Pancreas (tissue), 10 donors: ENCODE results near the gene TMTC2. TPM values are rescaled to one million over a fixed set of nuclear protein-coding genes. Genes with fewer than 3 reads are reported as not detected.

Experiments
- ATAC-seq, 4 donors: fragments of 200-7000 bp; cut with Tn5 transposase; one replicate each; pipeline versions ENCODE4 v1.8.0 to v1.9.1; 2020; ENCODE audit warnings: mild to moderate bottlenecking in 4 of 4, moderate library complexity in 4 of 4
- DNase-seq, 6 donors: peaks; one replicate each; pipeline ENCODE4 v3.0.0-alpha.2; 2020
- FAIRE-seq: peaks from 2 replicates; lab custom pipeline; 2012; peaks lifted over from hg19 to GRCh38; lab: Jason Lieb, UNC
- H3K27ac ChIP-seq, 4 donors: fragments of 200-600 bp; sonication (generic); 1 replicate in 3 of 4; 2 replicates in 1 of 4; pipeline versions ENCODE4 v1.5.0 to v1.8.0; 2020
- H3K27me3 ChIP-seq, 4 donors: fragments of 200-600 bp; one replicate each; pipeline ENCODE4 v1.8.0; 2021
- H3K36me3 ChIP-seq, 3 donors: fragments of 200-600 bp; sonication (generic) in 1 of 3; one replicate each; pipeline versions ENCODE4 v1.5.0 to v1.8.0; 2020 to 2021
- H3K4me1 ChIP-seq, 3 donors: fragments of 200-600 bp; one replicate each; pipeline ENCODE4 v1.8.0; 2021
- H3K4me3 ChIP-seq, 4 donors: fragments of 200-600 bp; sonication (generic) in 2 of 4; one replicate each; pipeline versions ENCODE4 v1.5.0 to v1.8.0; 2020 to 2021
- H3K9me3 ChIP-seq, 4 donors: fragments of 200-600 bp; one replicate each; pipeline ENCODE4 v1.8.0; 2021
- CTCF ChIP-seq, 4 donors: fragments of 200-600 bp; sonication (generic) in 3 of 4; IDR thresholded peaks; one replicate each; pipeline versions ENCODE4 v1.5.0 to v1.8.0; 2021; ENCODE audit warnings: antibody characterized with exemption in 4 of 4
- WGBS, 2 donors: extraction: QIAGEN DNeasy Blood & Tissue Kit; methylation state at CpG; one replicate each; pipeline ENCODE4 v1.1.7; 2013; 5-methylcytosine and 5-hydroxymethylcytosine counted together
- intact Hi-C, 3 donors: fragments of 100-400 bp; cut with DNase I; formaldehyde crosslinking; loops; one replicate each; pipeline versions ENCODE4 v1.11.1 to v1.14.2; 2022
- polyA plus RNA-seq, 2 donors: library from polyadenylated mRNA; stranded (reverse); fragments of 200-250 nt; gene quantifications; one replicate each; pipeline ENCODE4 v1.2.3, GENCODE V29; 2013
- total RNA-seq, 6 donors: library from RNA; stranded (reverse); fragmentation: NEBNext Ultra II Directional in 4 of 6; extraction: Animal tissue kit (Norgen Biotek cat#: 25700) in 4 of 6; gene quantifications; one replicate each; pipeline versions ENCODE4 v1.2.1 to v1.2.4, GENCODE V29; 2021 to 2023
- donor health status: healthy with polysubstance abuse.
- donor health status: DM: no; HTN: no; CAD: no; lungs with moderate emphysema.
- donor health status: DM: no; HTN: no; CAD: no.
- donor health status: control.
- donor health status: control.
- donor health status: Bipolar disorder and iron deficiency.
- donor health status: DM: yes; HTN: yes; CAD: no.
- donor health status: DM: no; HTN: no; CAD: no.
- donor health status: DM: no; HTN: no; CAD: no.
- donor health status: DM: yes; HTN: yes; CAD: no.

TMTC2 gene
- total and polyA plus RNA-seq, 8 donors, result 5.3 to 14.4 (median 6.4) TPM

GRCh38 chr12:82950356-82950755 lies 263.6 kb downstream of the TMTC2 start:
- Histone ChIP-seq H3K4me3 (no peak overlapping the region), H3K36me3 (no peaks in the 10 kb centered on the region), H3K9me3 (no peaks in the 10 kb centered on the region), H3K27ac (no peak overlapping the region), H3K27me3 (no peaks in the 10 kb centered on the region), H3K4me1 (no peaks in the 10 kb centered on the region)
- no peak for TF ChIP-seq CTCF (IDR thresholded peaks at IDR 0.05)
- FAIRE-seq (no peak), DNase-seq (no peak), ATAC-seq (no peak)
- WGBS, 2 donors, result 78 to 87% methylated on average over 2 of the region's 2 CpGs
- intact Hi-C loops, result no loop called here

- no peaks in the 10 kb centered on the region for H3K36me3 ChIP-seq
- DNase-seq (no peak), FAIRE-seq (no peak), ATAC-seq (no peak)
- no peaks in the 10 kb centered on the region for H3K4me1 ChIP-seq
- no peaks in the 10 kb centered on the region for H3K9me3 ChIP-seq
- no peak overlapping the region for H3K27ac ChIP-seq
- no peaks in the 10 kb centered on the region for H3K27me3 ChIP-seq
- no peak overlapping the region for H3K4me3 ChIP-seq
- no peak for TF ChIP-seq CTCF (IDR thresholded peaks at IDR 0.05)
- 93% methylated on average over 3 of the region's 3 CpGs for WGBS, 2 donors
- intact Hi-C loops, result no loop called here
These were observed 266.2 kb downstream of the TMTC2 start for GRCh38 chr12:82952946-82953345.

GRCh38 chr12:82953397-82953796 lies 266.7 kb downstream of the TMTC2 start:
- DNase-seq (no peak), FAIRE-seq (no peak), ATAC-seq (no peak)
- Histone ChIP-seq H3K27ac (no peak overlapping the region), H3K9me3 (no peaks in the 10 kb centered on the region), H3K4me1 (no peaks in the 10 kb centered on the region), H3K27me3 (no peaks in the 10 kb centered on the region), H3K36me3 (no peaks in the 10 kb centered on the region), H3K4me3 (no peak overlapping the region)
- intact Hi-C loops, result no loop called here
- TF ChIP-seq CTCF (IDR thresholded peaks at IDR 0.05), result no peak
- 83 to 85% methylated on average over 1 of the region's 1 CpG for WGBS, 2 donors

GRCh38 chr12:82954064-82954463 lies 267.4 kb downstream of the TMTC2 start:
- intact Hi-C loops, result no loop called here
- no peaks in the 10 kb centered on the region for H3K36me3 ChIP-seq
- H3K27me3 ChIP-seq, result no peaks in the 10 kb centered on the region
- no peaks in the 10 kb centered on the region for H3K9me3 ChIP-seq
- no peaks in the 10 kb centered on the region for H3K4me1 ChIP-seq
- 95 to 99% methylated on average over 3 of the region's 3 CpGs for WGBS, 2 donors
- DNase-seq (no peak), FAIRE-seq (no peak), ATAC-seq (no peak)
- no peak overlapping the region for H3K4me3 ChIP-seq
- no peak for TF ChIP-seq CTCF (IDR thresholded peaks at IDR 0.05)
- no peak overlapping the region for H3K27ac ChIP-seq

GRCh38 chr12:82954572-82954971 lies 267.9 kb downstream of the TMTC2 start:
- FAIRE-seq (no peak), DNase-seq (no peak), ATAC-seq (no peak)
- Histone ChIP-seq H3K4me1 (no peaks in the 10 kb centered on the region), H3K27me3 (no peaks in the 10 kb centered on the region), H3K9me3 (no peaks in the 10 kb centered on the region), H3K27ac (no peak overlapping the region), H3K4me3 (no peak overlapping the region), H3K36me3 (no peaks in the 10 kb centered on the region)
- 94 to 97% methylated on average over 2 of the region's 2 CpGs for WGBS, 2 donors
- intact Hi-C loops, result no loop called here
- TF ChIP-seq CTCF (IDR thresholded peaks at IDR 0.05), result no peak
